ENCODE data around the gene PAX6.

PAX6 gene

GRCh38 chr11:31834237-31834636 is 23.1 kb upstream of the PAX6 start:
- TF ChIP-seq, protein P1, sequence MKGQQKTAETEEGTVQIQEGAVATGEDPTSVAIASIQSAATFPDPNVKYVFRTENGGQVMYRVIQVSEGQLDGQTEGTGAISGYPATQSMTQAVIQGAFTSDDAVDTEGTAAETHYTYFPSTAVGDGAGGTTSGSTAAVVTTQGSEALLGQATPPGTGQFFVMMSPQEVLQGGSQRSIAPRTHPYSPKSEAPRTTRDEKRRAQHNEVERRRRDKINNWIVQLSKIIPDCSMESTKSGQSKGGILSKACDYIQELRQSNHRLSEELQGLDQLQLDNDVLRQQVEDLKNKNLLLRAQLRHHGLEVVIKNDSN (IDR thresholded peaks at IDR 0.05): no peak
- TF ChIP-seq CREB1 (IDR thresholded peaks at IDR 0.05; ENCODE audit: low read depth) (no peak), EP300 (IDR thresholded peaks at IDR 0.05; ENCODE audit: borderline replicate concordance) (no peak), NFIC (IDR thresholded peaks at IDR 0.05) (no peak), ZBTB7A (IDR thresholded peaks at IDR 0.05; ENCODE audit: low read depth) (no peak), CEBPB (IDR thresholded peaks at IDR 0.05) (no peak), EGR1 (IDR thresholded peaks at IDR 0.05) (no peak), RAD21 (IDR thresholded peaks at IDR 0.05; ENCODE audit: low read depth) (no peak), TAF1 (IDR thresholded peaks at IDR 0.05; ENCODE audit: low read depth) (no peak), FOXM1 (IDR thresholded peaks at IDR 0.05; ENCODE audit: borderline replicate concordance, low read depth) (no peak), TCF12 (IDR thresholded peaks at IDR 0.05; ENCODE audit: low read depth) (no peak), YY1 (IDR thresholded peaks at IDR 0.05; ENCODE audit: low read depth) (no peak), TEAD4 (IDR thresholded peaks at IDR 0.05) (no peak), MAX (IDR thresholded peaks at IDR 0.05) (no peak)
- TF ChIP-seq, protein P2, sequence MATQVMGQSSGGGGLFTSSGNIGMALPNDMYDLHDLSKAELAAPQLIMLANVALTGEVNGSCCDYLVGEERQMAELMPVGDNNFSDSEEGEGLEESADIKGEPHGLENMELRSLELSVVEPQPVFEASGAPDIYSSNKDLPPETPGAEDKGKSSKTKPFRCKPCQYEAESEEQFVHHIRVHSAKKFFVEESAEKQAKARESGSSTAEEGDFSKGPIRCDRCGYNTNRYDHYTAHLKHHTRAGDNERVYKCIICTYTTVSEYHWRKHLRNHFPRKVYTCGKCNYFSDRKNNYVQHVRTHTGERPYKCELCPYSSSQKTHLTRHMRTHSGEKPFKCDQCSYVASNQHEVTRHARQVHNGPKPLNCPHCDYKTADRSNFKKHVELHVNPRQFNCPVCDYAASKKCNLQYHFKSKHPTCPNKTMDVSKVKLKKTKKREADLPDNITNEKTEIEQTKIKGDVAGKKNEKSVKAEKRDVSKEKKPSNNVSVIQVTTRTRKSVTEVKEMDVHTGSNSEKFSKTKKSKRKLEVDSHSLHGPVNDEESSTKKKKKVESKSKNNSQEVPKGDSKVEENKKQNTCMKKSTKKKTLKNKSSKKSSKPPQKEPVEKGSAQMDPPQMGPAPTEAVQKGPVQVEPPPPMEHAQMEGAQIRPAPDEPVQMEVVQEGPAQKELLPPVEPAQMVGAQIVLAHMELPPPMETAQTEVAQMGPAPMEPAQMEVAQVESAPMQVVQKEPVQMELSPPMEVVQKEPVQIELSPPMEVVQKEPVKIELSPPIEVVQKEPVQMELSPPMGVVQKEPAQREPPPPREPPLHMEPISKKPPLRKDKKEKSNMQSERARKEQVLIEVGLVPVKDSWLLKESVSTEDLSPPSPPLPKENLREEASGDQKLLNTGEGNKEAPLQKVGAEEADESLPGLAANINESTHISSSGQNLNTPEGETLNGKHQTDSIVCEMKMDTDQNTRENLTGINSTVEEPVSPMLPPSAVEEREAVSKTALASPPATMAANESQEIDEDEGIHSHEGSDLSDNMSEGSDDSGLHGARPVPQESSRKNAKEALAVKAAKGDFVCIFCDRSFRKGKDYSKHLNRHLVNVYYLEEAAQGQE (IDR thresholded peaks at IDR 0.05; ENCODE audit: low read depth): no peak

DNA sequence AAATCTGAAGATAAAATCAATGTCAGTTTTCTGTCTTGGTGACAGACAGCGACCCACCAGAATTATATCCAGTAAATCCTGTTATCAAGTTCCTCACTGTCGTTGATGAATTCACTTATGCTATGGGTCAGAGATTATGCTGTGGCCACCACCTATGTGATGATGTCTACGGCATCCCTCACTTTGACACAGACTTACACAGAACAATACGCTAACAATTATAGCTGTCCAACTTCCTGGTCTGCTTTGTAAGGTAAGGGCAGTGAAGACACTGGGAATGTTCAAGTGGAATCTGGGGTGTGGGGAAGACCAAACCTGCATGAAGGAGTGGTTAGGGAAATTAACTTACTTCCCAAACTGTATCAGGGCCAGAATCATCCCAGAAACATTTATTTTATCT is 19.3 kb upstream of the PAX6 start:
- TF ChIP-seq EP300 (IDR thresholded peaks at IDR 0.05; ENCODE audit: borderline replicate concordance) (no peak), TEAD4 (IDR thresholded peaks at IDR 0.05) (no peak), ZBTB7A (IDR thresholded peaks at IDR 0.05; ENCODE audit: low read depth) (no peak), EGR1 (IDR thresholded peaks at IDR 0.05) (no peak), NFIC (IDR thresholded peaks at IDR 0.05) (no peak), TAF1 (IDR thresholded peaks at IDR 0.05; ENCODE audit: low read depth) (no peak), FOXM1 (IDR thresholded peaks at IDR 0.05; ENCODE audit: borderline replicate concordance, low read depth) (no peak), RAD21 (IDR thresholded peaks at IDR 0.05; ENCODE audit: low read depth) (no peak), YY1 (IDR thresholded peaks at IDR 0.05; ENCODE audit: low read depth) (no peak), MAX (IDR thresholded peaks at IDR 0.05) (no peak), CEBPB (IDR thresholded peaks at IDR 0.05) (no peak), TCF12 (IDR thresholded peaks at IDR 0.05; ENCODE audit: low read depth) (no peak), CREB1 (IDR thresholded peaks at IDR 0.05; ENCODE audit: low read depth) (no peak)
- TF ChIP-seq, protein P1 (IDR thresholded peaks at IDR 0.05): no peak
- TF ChIP-seq, protein P2 (IDR thresholded peaks at IDR 0.05; ENCODE audit: low read depth): no peak

DNA sequence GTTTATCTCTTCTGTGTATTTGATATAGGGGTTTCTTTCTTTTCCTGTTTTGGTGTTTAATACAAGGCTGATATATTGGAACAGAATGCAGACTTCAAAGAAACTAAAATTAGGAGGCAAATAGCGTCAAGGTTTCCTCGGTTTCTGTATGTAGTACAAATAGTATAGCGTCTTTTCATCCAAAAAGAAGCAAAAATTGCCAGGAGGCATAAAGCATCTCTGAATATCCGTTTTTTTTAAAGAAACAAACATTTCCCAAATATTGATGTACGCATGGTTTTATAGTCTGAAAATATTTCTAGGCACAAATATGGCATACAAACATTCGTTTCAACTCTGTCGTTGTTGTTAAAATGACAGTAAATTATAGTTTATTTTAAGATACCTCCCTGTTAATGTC is 17.1 kb upstream of the PAX6 start:
- no peak for TF ChIP-seq TEAD4 (IDR thresholded peaks at IDR 0.05)
- TF ChIP-seq MAX (IDR thresholded peaks at IDR 0.05): no peak
- TF ChIP-seq EGR1 (IDR thresholded peaks at IDR 0.05): no peak
- TF ChIP-seq EP300 (IDR thresholded peaks at IDR 0.05; ENCODE audit: borderline replicate concordance): no peak

GRCh38 chr11:31827455-31828206 is 16.5 kb upstream of the PAX6 start:
- TF ChIP-seq RAD21 (IDR thresholded peaks at IDR 0.05; ENCODE audit: low read depth) (no peak), CEBPB (IDR thresholded peaks at IDR 0.05) (no peak), MAX (IDR thresholded peaks at IDR 0.05) (no peak)
- TF ChIP-seq, protein P2 (IDR thresholded peaks at IDR 0.05; ENCODE audit: low read depth): no peak
